K562 (cell line): Measurements from ENCODE around the gene SLC4A2. TPM values are rescaled to one million over a fixed set of nuclear protein-coding genes. Genes with fewer than 3 reads are reported as not detected.

Experiments used
- BCOR ChIP-seq: fragments of 450-650 bp; IDR thresholded peaks from 2 replicates; pipeline ENCODE4 v1.6.1; 2016
- COPS2 ChIP-seq: fragments of 450-650 bp; conservative IDR thresholded peaks from 2 replicates; pipeline ENCODE4 v1.6.1; 2016; ENCODE audit warnings: mild to moderate bottlenecking, moderate library complexity
- CREB1 ChIP-seq, 2 experiments: sonication (generic) in 1 of 2; formaldehyde crosslinking in 1 of 2; IDR thresholded peaks; 2 replicates each; pipeline versions ENCODE4 v1.6.1 to v1.8.0; 2012 to 2022; ENCODE audit warnings: inconsistent platforms in 1 of 2, mild to moderate bottlenecking in 1 of 2, missing genetic modification reagents in 1 of 2, moderate library complexity in 1 of 2
- GABPB2 ChIP-seq: fragments of 250-450 bp; sonication (Bioruptor Pico); conservative IDR thresholded peaks from 2 replicates; pipeline ENCODE4 v1.5.1; 2021; ENCODE audit warnings: mild to moderate bottlenecking
- HMGN3 ChIP-seq: IDR thresholded peaks from 2 replicates; pipeline ENCODE4 v1.6.1; 2011; ENCODE audit warnings: borderline replicate concordance, low read depth, mild to moderate bottlenecking, mixed read lengths, low read length; ENCODE audit not compliant: insufficient read length; ENCODE audit errors: extremely low read depth
- HMGXB4 ChIP-seq: sonication (generic); formaldehyde crosslinking; IDR thresholded peaks from 2 replicates; pipeline ENCODE4 v1.8.1; 2023; ENCODE audit warnings: mild to moderate bottlenecking, missing genetic modification reagents
- MCM7 ChIP-seq, 2 experiments: fragments of 450-650 bp; IDR thresholded peaks; 2 replicates each; pipeline ENCODE4 v1.6.1; 2016 to 2018
- MYNN ChIP-seq, 2 experiments: sonication (generic); formaldehyde crosslinking in 1 of 2; IDR thresholded peaks; 2 replicates each; pipeline versions ENCODE4 v1.5.0 to v1.6.1; 2016 to 2020; ENCODE audit warnings: antibody characterized with exemption in 1 of 2, missing genetic modification reagents in 1 of 2
- PBX2 ChIP-seq, 2 experiments: IDR thresholded peaks in 1 of 2; conservative IDR thresholded peaks in 1 of 2; 2 replicates each; pipeline ENCODE4 v1.6.1; 2016; ENCODE audit warnings: low read depth in 2 of 2, mild to moderate bottlenecking in 1 of 2, missing compliant biosample characterization in 1 of 2, missing genetic modification characterization in 1 of 2, moderate library complexity in 1 of 2
- SNIP1 ChIP-seq: fragments of 450-650 bp; IDR thresholded peaks from 2 replicates; pipeline ENCODE4 v1.7.1; 2017; ENCODE audit warnings: low read depth, mild to moderate bottlenecking
- SREBF2 ChIP-seq: sonication (generic); formaldehyde crosslinking; IDR thresholded peaks from 2 replicates; pipeline ENCODE4 v1.4.0; 2020; ENCODE audit warnings: mild to moderate bottlenecking, missing genetic modification reagents
- STAT6 ChIP-seq: sonication (generic); formaldehyde crosslinking; IDR thresholded peaks from 2 replicates; pipeline ENCODE4 v1.8.1; 2023; ENCODE audit warnings: mild to moderate bottlenecking, missing genetic modification reagents
- TFE3 ChIP-seq: fragments of 450-650 bp; formaldehyde crosslinking; IDR thresholded peaks from 2 replicates; pipeline ENCODE4 v1.4.0; 2020; ENCODE audit warnings: mild to moderate bottlenecking, mixed read lengths
- U2AF1 ChIP-seq: fragments of 200-400 bp; formaldehyde crosslinking; optimal IDR thresholded peaks from 2 replicates; pipeline ENCODE3; 2017; ENCODE audit warnings: mild to moderate bottlenecking, low read depth, low read length, moderate library complexity
- ZKSCAN8 ChIP-seq: fragments of 200-800 bp; sonication (Bioruptor generic); IDR thresholded peaks from 2 replicates; pipeline ENCODE4 v1.6.1; 2016; ENCODE audit warnings: missing genetic modification characterization, missing compliant biosample characterization
- ZNF146 ChIP-seq: IDR thresholded peaks from one replicate; pipeline ENCODE4 v1.6.1; 2018; ENCODE audit warnings: missing compliant biosample characterization; ENCODE audit not compliant: unreplicated experiment
- ZNF41 ChIP-seq: fragments of 250-450 bp; sonication (Bioruptor Pico); conservative IDR thresholded peaks from 2 replicates; pipeline ENCODE4 v1.4.0; 2020; ENCODE audit warnings: mild to moderate bottlenecking
- polyA plus RNA-seq, 8 experiments: library from polyadenylated mRNA; depleted of rRNA in 4 of 8; stranded (reverse) in 5 of 8; unstranded in 3 of 8; fragments of >200 nt; fragmentation: Nextera tagmentation in 2 of 8; fragmentation: Illumina TruSeq in 1 of 8; extraction: Ambion mirVana in 2 of 8; extraction: Trizol in 1 of 8; gene quantifications; 2 replicates each; pipeline versions ENCODE4 v1.2.1 to v1.2.3, GENCODE V29; 2011 to 2014; ENCODE audit warnings: inconsistent platforms in 1 of 8, missing spikeins in 1 of 8
- total RNA-seq, 7 experiments: library from RNA; depleted of rRNA in 6 of 7; stranded (reverse); fragments of >200 nt in 6 of 7; fragmentation: Illumina TruSeq in 2 of 7; extraction: Trizol in 2 of 7; gene quantifications; 2 replicates each; pipeline versions ENCODE4 v1.2.1 to v1.2.3, GENCODE V29; 2011 to 2021; ENCODE audit warnings: low replicate concordance in 1 of 7

Gene SLC4A2
- total and polyA plus RNA-seq, 9 of the 15 experiments (the other 6 are each of a cell fraction or from before 2014, with no cell fraction given): 11.4 to 375 (median 130) TPM

GRCh38 chr7:151010307-151011096 lies 48.9 kb upstream of the SLC4A2 start (continued):
- TF ChIP-seq STAT6 (CRISPR knock-in tag) (peak; percentile 91; the same call in 1 of the 2 replicates), PBX2 (CRISPR knock-in tag; IDR thresholded peaks at IDR 0.05; ENCODE audit: low read depth) (no peak), PBX2 (tag; conservative IDR thresholded peaks at IDR 0.05; ENCODE audit: low read depth) (no peak), MYNN (IDR thresholded peaks at IDR 0.05) (peak; percentile 17; the same call in 1 of the 2 replicates), MYNN (CRISPR knock-in tag; IDR thresholded peaks at IDR 0.05) (no peak), GABPB2 (CRISPR knock-in tag) (no peak), HMGN3 (no peak), ZNF146 (peak; percentile 41), SREBF2 (CRISPR knock-in tag) (peak; percentile 27; the same call in 1 of the 2 replicates), CREB1 (IDR thresholded peaks at IDR 0.05) (no peak), CREB1 (CRISPR knock-in tag; IDR thresholded peaks at IDR 0.05) (peak; percentile 13; the same call in 1 of the 2 replicates), TFE3 (CRISPR knock-in tag) (no peak), ZKSCAN8 (CRISPR knock-in tag) (0 out of 2 replicates have a peak, but pooled peaks have one; percentile 51), HMGXB4 (CRISPR knock-in tag) (no peak), U2AF1 (no peak), BCOR (no peak), COPS2 (no peak), SNIP1 (no peak), ZNF41 (CRISPR knock-in tag) (peak; percentile 67; the same call in 1 of the 2 replicates), MCM7 (IDR thresholded peaks at IDR 0.05) (no peak)
